ENCODE measurements around the gene PSMG3.
A peak's percentile ranks its signal among the peaks of the same experiment; 100 is the strongest.

PSMG3 gene

DNA sequence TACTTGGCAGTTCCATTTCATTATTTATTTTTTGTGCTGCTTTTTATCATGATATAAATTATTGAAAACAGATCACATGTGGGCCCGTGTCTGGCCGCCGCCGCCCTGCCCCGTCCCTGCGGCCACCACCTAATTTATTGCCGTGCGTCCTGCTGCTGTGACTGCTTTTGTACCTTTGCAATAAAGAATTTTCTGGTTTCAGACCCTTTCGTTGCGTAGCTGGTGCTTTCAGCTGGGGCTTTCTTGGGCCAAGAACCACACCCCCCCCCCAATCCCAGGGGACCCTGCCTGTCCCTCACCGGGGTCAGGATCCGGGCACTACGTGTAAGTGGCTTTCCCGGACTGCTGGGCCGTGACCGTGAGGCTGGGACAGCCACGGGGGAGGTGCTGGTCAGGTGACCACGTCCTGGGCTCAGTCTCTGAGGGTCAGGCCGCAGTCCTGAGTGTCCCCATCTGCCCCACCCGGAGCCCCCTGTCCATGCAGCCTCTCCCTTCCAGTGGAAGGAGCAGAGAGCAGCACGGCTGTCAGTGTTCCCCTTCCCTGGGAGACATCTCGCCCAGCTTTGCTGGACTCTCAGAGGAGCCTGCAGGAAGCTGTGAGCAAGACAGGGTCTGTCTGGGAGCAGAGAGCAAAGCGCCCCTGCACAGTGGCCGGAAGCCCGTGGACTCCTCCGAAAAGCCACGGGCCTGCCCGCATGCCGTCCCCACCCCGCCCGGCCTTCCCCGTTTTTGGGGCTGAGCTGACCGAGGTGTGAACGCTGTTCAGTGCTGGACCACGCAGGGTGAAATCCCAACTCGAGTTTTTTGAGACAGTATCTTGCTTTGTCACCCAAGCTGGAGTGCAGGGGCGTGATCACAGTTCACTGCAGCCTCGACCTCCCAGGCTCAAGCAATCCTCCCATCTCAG, 26.7 kb downstream of the PSMG3 start:
- no peak for DNase-seq

GRCh38 chr7:1542329-1542728, 27.5 kb downstream of the PSMG3 start:
- DNase-seq: no peak

GRCh38 chr7:1541431-1542162, 28.2 kb downstream of the PSMG3 start:
- no peak for DNase-seq

- DNase-seq: no peak
These were observed 29.0 kb downstream of the PSMG3 start for GRCh38 chr7:1540776-1541271.

DNA sequence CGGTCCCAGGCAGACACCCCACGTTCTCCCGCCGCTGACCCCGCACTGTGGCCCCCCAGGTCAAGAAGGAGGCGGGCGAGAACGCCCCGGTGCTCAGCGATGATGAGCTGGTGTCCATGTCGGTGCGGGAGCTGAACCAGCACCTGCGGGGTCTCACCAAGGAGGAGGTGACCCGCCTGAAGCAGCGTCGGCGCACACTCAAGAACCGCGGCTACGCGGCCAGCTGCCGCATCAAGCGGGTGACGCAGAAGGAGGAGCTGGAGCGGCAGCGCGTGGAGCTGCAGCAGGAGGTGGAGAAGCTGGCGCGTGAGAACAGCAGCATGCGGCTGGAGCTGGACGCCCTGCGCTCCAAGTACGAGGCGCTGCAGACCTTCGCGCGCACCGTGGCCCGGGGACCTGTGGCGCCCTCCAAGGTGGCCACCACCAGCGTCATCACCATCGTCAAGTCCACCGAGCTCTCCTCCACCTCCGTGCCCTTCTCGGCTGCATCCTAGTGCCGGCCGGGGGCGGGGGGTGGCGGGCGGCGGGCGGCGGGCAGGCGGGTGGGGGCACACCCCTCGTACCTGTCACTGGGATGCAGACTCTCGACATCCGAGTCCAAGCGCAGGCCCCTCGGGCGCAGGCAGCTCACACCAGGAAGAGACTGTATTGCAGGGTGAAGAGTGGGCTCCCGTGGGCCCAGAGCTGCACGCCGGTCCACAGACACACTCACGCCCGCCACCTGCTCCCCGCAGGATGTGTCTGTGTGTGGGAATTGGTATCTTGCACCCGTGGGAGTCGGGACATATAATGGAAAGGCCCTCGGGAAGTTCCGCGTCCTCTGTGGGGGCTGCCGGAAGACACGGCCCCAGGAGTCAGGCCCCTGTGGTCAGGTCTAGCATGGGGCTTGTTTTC, 29.7 kb downstream of the PSMG3 start:
- DNase-seq: no peak

- no peak for DNase-seq
These were observed 30.5 kb downstream of the PSMG3 start for GRCh38 chr7:1539181-1539881.

GRCh38 chr7:1538544-1539180, 31.2 kb downstream of the PSMG3 start:
- DNase-seq: no peak

GRCh38 chr7:1537535-1538412, 32.1 kb downstream of the PSMG3 start:
- no peak for DNase-seq

- no peak for DNase-seq
These were observed 32.9 kb downstream of the PSMG3 start for GRCh38 chr7:1536743-1537534.

DNA sequence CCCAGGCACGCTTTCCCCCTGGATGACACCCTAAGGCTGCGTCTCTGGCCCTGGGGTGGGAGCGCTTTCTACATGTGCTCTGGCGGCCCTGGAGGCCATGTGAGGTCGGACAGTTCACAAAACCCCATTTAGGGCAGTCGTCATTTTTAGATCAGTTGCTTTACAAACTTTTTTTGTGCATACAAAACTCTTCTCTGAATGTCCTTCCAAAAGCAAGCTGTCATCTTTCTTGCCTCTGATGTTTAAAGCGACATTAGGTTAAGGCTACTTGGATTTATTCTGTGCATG, 33.4 kb downstream of the PSMG3 start:
- DNase-seq: no peak

GRCh38 chr7:1535701-1536454, 34.0 kb downstream of the PSMG3 start:
- no peak for DNase-seq

GRCh38 chr7:1535100-1535458, 34.8 kb downstream of the PSMG3 start:
- DNase-seq: no peak

- DNase-seq: no peak
These were observed 35.3 kb downstream of the PSMG3 start for GRCh38 chr7:1534330-1535099.

DNA sequence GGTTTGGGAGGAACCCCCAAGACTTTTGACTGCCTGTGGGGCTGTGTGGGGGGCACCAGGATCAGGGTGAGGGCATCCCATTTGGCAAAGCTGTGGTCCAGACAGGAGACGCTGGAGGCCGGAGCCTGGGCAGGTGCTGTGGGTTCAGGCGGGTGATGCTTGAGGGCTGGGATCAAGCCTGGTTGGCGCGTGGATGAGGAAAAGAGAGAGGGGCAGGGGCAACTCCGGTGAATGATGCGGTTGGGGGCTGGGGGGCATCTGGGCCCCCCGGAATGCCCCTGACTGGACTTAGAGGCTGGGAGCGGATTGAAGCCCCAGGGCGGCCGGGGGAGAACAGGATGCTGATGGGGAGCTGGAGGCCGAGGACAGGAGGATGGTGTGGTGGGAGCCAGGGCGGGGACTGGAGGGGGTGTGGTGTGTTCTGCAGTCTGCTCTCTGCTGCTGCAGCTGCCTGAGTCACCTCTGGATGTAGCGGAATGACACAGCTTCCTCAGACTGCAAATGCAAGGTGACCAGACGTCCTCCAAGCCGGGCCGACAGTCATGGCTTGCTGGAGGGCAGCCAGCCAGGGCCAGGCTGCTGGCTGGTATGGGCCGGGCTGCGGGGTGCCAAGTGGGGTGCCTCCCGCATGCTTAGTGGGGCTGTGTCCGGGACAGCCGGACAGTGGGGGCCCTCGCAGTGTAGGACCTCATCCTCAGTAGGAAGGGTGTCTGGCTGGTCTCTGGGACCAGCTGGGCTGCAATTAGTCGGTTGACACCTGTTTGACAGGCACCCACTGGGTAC, 36.1 kb downstream of the PSMG3 start:
- DNase-seq: peak in 1 of 2 donors; percentile 62

DNA sequence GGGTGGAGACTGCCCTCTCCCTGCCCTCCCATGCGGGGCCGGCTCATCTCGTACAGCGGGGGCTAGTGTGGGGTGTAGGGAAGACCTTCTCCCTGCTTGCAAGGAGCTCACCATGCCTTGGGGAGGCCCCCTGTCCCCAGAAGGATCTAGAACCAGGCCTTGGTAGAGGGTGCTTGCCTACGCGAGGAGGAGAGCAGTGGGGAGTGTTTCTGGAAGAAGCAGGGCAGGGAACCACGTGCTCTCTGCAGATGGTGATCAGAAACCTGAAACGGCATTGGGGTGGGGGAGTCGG, 36.6 kb downstream of the PSMG3 start:
- no peak for DNase-seq

- peak; percentile 49 to 73 for DNase-seq
These were observed 37.2 kb downstream of the PSMG3 start for GRCh38 chr7:1532456-1533254.

DNA sequence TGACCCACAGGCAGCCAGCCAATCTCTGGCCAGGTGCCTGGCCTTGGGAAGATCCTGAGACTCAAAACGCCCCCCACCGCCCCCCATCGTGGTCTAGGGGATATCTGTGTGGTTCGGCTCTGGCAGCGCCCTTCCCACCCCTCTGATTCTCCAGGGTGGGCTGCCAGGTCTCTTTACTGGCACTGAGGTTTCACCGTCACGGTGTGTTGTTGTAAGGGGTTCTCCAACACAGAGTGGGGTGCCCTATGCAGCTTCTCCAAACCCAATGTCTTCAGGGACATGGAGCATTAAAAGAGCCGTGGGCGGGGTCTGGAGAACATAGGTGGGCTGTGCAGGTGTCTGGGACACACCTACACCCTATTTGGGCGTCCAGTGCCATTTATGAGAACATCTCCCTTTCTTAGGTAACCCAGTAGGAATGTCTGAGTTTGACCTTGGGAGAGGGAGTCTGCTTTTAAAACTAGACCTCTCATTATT, 37.8 kb downstream of the PSMG3 start:
- peak in 1 of 2 donors; percentile 31 for DNase-seq

Data from CD4-positive, alpha-beta T cell treated with Interleukin-1 beta for 1 hour (primary cell).